ENCODE data around the gene RAD52. TPM values are rescaled to one million over a fixed set of nuclear protein-coding genes. Genes with fewer than 3 reads are reported as not detected.

The RAD52 gene
- total RNA-seq, 3 donors from 2014 or later: 13.3 to 30.6 (median 19.0) TPM

- H3K27ac ChIP-seq: no peak overlapping the region
- TF ChIP-seq CTCF (IDR thresholded peaks at IDR 0.05): no peak
- TF ChIP-seq POLR2A (IDR thresholded peaks at IDR 0.05): no peak
- TF ChIP-seq POLR2AphosphoS5 (IDR thresholded peaks at IDR 0.05): no peak
- no peak overlapping the region for H3K4me3 ChIP-seq
- H3K27me3 ChIP-seq: no peaks in the 10 kb centered on the region
- no peaks in the 10 kb centered on the region for H3K36me3 ChIP-seq
- no peaks in the 10 kb centered on the region for H3K9me3 ChIP-seq
- intact Hi-C loops (cut with DNase I; ENCODE audit: low total_unique reads): no loop called here
- H3K4me1 ChIP-seq: no peaks in the 10 kb centered on the region
- no peak for DNase-seq (ENCODE audit: low spot score in 2 of 2)
These were observed 81.6 kb downstream of the RAD52 start for GRCh38 chr12:867905-868304.

GRCh38 chr12:865614-866013, 83.9 kb downstream of the RAD52 start:
- H3K4me1 ChIP-seq: no peaks in the 10 kb centered on the region
- H3K9me3 ChIP-seq: no peaks in the 10 kb centered on the region
- H3K27ac ChIP-seq: no peak overlapping the region
- H3K4me3 ChIP-seq: no peak overlapping the region
- no peak for TF ChIP-seq CTCF (IDR thresholded peaks at IDR 0.05)
- no peak for TF ChIP-seq POLR2A (IDR thresholded peaks at IDR 0.05)
- no peak for TF ChIP-seq POLR2AphosphoS5 (IDR thresholded peaks at IDR 0.05)
- DNase-seq (ENCODE audit: low spot score in 2 of 2): no peak
- intact Hi-C loops (cut with DNase I; ENCODE audit: low total_unique reads): no loop called here
- no peaks in the 10 kb centered on the region for H3K36me3 ChIP-seq
- no peaks in the 10 kb centered on the region for H3K27me3 ChIP-seq

GRCh38 chr12:863285-863684, 86.2 kb downstream of the RAD52 start:
- no peaks in the 10 kb centered on the region for H3K27me3 ChIP-seq
- H3K9me3 ChIP-seq: no peaks in the 10 kb centered on the region
- no peak overlapping the region for H3K4me3 ChIP-seq
- no peak overlapping the region for H3K27ac ChIP-seq
- H3K36me3 ChIP-seq: no peaks in the 10 kb centered on the region
- intact Hi-C loops (cut with DNase I; ENCODE audit: low total_unique reads): no loop called here
- DNase-seq (ENCODE audit: low spot score in 2 of 2): no peak
- TF ChIP-seq CTCF (IDR thresholded peaks at IDR 0.05) (no peak), POLR2A (IDR thresholded peaks at IDR 0.05) (no peak), POLR2AphosphoS5 (IDR thresholded peaks at IDR 0.05) (no peak)
- no peaks in the 10 kb centered on the region for H3K4me1 ChIP-seq

- DNase-seq (ENCODE audit: low spot score in 2 of 2): no peak
- no peaks in the 10 kb centered on the region for H3K4me1 ChIP-seq
- H3K9me3 ChIP-seq: no peaks in the 10 kb centered on the region
- intact Hi-C loops (cut with DNase I; ENCODE audit: low total_unique reads): no loop called here
- no peak overlapping the region for H3K27ac ChIP-seq
- no peak overlapping the region for H3K4me3 ChIP-seq
- H3K36me3 ChIP-seq: no peaks in the 10 kb centered on the region
- no peaks in the 10 kb centered on the region for H3K27me3 ChIP-seq
- TF ChIP-seq POLR2AphosphoS5 (IDR thresholded peaks at IDR 0.05): no peak
- TF ChIP-seq POLR2A (IDR thresholded peaks at IDR 0.05): no peak
- TF ChIP-seq CTCF (IDR thresholded peaks at IDR 0.05): no peak
These were observed 87.1 kb downstream of the RAD52 start for GRCh38 chr12:862303-862911.

Other genes starting within 250 kb of the RAD52 start
- 100 to 1,000 TPM; 173 to 192 (median 176) TPM for gene WNK1, start 197.1 kb downstream of the RAD52 start, total RNA-seq
- 10 to 100 TPM; 47.4 to 63.4 (median 52.8) TPM for gene ERC1, start 41.5 kb upstream of the RAD52 start, total RNA-seq